ENCODE measurements around the gene PLEKHA7.
"Not testable (repeated sequence)": the region's sequence is repeated elsewhere in the genome, so short reads cannot be mapped to it uniquely, and the experiment has no call there.

PLEKHA7 gene

DNA sequence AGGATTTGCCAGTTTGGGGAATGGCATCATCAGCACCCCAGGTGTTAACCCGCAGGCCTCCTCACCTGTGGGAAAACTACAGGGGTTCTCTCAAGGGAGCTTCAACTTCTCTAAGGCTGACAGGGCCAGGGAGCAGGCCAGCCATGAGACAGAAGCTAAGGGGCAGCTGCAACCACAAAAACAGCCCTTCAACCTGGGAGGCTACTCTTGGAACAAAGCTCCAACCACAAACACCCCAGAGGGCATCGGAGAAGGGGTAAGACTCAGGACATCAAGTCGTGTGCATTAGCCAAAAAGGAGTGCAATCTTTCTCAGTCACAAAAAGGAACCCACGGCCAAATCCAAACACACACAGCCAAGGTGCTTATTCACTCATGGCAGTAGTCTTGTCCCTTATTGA, 103.0 kb downstream of the PLEKHA7 start:
- DNase-seq (ENCODE audit: low read depth in 2 of 2) = no peak

DNA sequence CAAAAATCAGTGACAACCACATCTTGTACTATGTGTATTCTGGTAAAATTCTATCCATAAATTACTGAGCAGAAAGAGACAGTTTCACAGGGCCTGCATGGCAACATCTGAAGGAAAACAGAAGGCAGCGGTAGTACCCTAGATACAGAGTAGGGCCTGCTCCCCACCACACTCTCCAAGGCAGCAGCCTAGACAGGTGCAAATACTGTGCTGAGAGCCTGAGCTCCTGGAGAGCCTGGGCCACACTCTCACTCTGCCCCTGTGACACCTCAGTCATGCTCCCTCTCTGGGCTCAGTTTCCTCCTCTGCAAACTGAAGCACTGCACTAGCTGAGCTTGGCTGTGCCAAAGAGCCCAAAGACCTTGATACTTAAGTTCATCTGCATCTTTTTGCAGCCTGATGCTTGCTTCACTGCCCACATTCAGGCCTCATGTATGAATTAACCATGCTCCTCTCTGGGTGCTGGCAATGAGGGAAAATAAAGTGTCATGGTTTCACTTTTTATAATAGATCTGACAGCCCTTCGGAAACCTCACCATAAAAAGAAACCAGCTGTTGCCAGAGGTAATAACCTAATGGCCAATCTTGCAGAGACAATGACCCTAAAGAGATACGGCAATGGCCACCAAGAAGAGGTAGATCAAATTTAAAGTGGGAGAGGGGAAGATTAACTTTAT, 104.7 kb downstream of the PLEKHA7 start:
- no peak for DNase-seq (ENCODE audit: low read depth in 2 of 2)

DNA sequence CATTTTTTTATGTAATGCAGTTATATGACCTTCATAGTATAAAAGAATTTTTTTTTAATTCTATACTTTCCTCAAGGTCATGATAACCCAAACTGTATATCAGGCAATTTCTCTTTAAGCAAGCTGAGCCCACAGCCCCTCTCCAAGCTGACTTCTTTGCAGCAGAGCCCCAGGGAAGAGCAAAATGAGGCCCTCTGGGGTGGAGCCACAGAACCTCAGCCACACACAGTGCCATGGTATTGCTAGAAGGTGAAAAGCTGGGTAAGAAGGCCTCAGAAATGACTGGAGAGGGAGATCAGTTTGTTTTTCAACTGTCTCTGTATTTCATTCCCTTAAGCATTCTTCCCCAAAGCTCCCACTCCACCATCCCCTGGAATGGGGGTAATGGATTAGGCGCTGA, 108.8 kb downstream of the PLEKHA7 start:
- DNase-seq (ENCODE audit: low read depth in 2 of 2) = no peak

DNA sequence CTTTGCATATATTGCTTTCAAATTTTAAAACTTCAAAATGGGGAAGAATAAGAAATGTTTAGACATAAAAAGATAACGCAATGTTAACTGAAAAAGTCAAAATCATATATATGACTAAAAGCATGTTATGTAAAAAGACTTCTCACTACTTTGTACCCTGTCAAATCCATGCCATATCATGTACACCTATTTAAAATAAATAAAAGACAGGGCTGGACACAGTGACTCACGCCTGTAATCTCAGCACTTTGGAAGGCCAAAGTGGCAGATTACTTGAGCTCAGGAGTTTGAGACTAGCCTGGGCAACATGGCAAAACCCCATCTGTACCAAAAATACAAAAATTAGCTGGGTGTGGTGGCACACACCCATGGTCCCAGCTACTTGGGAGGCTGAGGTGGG, 109.5 kb downstream of the PLEKHA7 start:
- not testable (repeated sequence) for DNase-seq (ENCODE audit: low read depth in 2 of 2)

DNA sequence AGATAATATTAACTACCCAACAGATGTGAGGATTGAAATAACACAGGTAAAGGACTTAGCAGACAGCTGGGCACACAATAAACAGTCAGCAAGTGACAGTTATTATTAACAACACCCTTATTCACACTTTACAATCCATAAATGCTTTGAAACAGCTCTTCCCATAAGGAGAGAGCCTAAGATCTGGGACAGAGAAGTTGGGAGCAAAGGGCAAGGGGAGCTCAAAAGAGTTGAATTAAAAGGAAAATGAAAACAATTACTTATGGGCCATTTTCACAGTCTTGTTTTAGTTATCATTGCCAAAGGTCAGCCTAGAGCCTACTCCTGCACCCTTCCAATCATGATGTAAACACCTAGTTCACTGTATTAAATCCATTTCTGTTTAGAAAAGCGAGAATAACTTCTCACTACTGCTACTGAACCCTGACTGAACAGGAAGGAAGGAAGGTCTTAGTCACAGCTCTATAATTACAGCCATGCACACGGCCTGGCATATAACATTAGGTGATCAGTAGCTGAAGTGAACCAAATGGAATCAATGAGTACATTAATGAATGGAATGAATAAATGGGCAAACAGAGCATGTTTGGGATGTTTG, 111.3 kb downstream of the PLEKHA7 start:
- DNase-seq (ENCODE audit: low read depth in 2 of 2) = no peak

DNA sequence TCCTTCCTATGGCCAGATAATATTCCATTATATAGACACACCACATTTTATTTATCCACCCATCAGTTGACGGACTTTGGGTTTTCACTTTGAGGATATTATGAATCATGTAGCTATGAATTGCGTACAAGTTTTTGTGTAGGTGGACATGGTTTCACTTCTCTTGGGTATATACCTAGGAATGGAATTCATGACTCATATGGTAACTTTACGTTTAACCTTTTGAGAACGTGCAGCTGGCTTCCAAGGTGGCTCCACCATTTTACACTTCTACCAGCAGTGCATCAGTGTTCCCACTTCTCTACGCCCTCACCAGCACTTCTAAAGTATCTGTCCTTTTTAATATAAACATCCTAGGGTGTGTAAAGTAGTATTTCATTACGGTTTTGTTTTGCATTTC, 112.0 kb downstream of the PLEKHA7 start:
- DNase-seq (ENCODE audit: low read depth in 2 of 2) = peak in 1 of 2 donors; percentile 11

DNA sequence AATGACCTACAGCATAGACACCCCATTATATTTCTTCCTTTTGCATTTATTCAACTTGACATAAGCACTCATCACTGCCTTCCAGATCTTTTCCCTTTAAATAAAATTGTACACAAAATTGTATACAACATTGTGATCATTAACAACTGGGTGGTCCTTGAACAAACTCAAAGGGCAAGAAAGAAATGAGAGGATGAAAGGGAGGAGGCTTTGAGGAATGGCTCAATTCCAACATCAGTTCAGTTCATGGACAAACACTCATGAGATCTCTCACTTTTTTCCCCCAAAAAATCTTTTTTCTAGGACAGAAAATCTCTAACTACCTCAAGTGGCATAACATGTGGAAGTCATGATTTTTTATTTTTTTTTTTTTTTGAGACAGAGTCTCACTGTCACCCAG, 113.7 kb downstream of the PLEKHA7 start:
- no peak for DNase-seq (ENCODE audit: low read depth in 2 of 2)

DNA sequence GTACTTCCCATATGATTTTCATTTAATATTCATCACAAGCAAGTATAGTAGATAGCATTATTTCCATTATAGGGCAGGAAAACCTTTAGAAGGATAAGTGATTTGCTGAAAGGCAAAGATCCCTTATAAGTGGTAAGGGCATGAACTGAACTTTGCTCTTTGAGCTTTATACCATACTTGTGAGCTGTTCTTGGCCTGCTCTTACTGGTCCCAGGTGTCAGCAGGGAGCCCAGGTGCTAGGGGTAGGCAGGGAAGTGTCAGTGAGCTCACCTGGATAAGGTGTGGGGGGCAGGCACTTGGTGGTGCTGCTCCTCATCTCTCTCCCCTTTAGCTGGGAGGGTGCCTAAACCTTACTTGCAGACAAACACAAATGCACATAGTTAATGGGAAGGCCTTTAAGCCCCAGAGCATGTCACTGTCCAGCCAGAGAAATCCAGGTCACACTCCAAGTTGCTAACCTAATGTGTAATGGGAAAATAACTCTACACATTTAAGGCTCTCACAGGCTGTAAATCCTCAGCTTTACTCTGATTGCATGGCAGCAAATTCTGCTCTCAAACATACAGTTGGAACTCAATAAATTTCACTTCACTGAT, 114.4 kb downstream of the PLEKHA7 start:
- no peak for DNase-seq (ENCODE audit: low read depth in 2 of 2)

DNA sequence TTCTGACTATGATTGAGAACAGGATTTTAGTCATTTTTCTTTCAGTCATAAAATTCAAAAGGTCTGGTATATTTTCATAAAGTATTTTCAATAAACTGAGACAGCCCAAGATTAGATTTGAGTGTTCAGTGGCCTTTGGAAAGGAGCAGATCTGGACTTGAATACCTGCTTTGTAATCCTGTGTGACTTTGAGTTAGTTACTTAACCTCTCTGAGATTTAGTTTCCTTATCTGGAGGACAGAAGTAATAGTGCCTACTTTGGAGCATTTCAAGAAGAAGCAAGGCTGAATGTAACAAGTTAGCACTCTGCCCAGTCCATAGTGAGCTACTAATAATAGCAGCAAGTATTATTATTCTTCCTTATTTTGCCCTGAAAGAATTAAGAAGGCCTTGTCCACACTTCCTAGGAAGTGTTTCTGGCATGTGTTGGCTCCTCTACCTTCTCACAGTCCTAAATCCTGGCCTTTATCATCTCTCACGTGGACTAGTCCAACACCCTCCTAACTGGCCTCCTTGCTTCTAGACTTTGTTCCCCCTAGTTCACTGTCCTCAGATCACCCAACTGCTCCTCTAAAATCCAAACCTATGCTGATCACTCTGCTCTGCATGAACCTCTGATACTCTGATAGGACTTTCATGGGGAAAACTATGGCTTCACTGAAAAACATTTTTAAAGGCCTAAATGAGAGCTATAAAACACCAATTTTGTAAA, 115.8 kb downstream of the PLEKHA7 start:
- no peak for DNase-seq (ENCODE audit: low read depth in 2 of 2)

DNA sequence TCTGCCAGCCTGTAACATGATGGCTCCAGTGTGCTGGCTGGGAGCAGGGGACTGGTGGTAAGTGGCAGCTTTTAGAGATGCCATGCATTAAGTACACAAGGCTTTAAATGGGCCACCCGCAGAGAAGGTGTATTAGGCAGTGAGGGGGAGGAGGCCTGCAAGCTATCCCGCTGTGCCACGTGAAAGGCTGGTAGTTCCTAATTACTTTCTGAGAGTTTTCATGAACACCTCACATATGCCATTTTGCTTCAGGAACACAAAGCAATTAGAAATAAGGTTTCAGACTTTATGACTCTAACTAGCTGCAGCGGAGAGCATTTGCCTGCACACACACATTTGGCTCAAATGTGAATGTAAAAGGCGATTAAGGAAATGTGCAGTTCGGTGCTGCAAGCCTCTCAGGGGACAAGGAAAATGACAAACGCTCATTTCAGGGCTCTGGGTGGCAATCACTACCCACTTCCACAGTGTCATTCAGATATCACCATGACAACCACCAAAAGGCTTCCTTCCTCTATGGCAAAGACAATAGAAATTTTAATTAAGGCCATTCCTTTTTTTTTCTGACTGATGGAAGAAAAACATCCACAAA, 116.6 kb downstream of the PLEKHA7 start:
- no peak for DNase-seq (ENCODE audit: low read depth in 2 of 2)

DNA sequence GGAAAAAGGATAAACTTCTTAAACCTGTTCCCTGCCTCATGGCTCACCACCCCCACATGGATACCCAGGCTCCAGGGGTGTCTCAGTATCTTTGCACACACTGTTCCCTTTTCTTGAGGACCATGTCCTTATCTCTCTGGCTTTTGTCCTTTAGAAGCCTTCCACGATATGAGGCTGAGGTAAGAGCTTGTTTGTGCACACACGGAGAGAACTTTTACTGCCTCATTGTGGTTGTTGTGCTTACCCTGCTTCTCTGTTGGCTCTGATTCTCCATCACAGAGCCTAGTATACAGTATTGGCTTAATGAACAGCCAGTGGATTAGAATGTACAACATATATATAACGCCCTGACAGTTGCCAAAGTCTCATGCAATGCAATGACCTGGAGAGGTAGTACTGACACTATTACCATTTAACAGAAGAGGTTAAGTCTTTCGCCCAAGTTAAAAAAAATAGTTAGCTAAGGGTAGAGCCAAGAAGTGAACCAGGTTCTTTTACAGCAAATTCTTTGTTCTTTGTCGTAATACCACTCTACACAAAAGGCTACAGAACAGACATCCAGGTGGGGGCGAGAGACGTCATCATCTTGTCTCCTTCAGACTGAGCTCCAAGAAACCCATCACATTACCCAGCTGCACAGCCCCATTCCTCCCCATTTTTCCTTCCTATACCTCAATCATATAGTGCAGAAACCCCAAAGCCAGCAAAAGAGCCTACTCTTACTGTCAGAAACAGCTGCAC, 117.3 kb downstream of the PLEKHA7 start:
- DNase-seq (ENCODE audit: low read depth in 2 of 2) = no peak

DNA sequence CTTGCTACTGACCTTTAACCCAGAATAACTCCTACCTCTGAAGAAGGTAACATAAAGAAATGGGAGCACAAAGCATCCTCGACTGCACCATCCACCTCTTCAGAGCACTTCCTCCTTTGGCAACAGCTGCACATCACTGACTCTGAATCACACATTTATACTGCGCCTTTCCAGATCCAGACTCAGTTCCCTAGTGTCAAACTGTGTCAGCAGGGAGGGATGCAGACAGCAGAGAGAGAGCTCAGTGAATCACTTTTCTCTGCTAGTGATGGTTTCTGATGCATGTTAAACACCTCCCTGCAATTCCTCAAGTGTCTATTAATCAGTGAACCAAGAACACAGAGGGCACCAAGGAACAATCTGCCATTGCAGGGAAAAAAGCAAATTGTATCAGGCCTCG, 118.9 kb downstream of the PLEKHA7 start:
- DNase-seq (ENCODE audit: low read depth in 2 of 2) = no peak

DNA sequence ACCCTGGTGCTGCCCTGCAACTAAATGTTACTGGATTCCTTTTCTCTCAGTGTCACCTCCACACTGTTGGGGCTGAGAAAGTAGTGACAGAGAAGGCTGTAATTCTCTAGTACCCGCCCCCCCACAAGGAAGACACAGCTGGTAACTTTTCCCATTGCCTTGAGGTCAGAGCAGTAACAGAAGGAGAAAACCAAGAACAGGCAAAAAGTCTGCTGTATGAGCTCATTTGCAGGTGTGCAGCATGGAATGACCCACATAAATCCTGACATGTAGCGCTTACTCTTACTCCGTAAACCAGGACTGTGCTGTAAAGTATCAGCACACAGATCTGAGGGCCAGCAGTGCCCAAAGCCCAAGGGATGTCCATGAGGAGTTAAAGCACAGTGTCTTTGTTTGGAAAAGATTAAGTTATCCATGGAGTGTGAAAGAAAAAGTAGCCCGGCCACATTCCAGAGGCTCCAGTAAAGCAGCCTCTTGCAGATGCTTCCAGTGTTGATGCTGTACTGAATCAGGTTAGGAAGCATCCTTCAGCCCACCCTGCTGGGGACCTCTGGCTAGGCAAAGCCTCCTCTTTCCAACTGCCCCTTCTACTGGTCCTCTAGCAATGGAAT, 120.7 kb downstream of the PLEKHA7 start:
- no peak for DNase-seq (ENCODE audit: low read depth in 2 of 2)

DNA sequence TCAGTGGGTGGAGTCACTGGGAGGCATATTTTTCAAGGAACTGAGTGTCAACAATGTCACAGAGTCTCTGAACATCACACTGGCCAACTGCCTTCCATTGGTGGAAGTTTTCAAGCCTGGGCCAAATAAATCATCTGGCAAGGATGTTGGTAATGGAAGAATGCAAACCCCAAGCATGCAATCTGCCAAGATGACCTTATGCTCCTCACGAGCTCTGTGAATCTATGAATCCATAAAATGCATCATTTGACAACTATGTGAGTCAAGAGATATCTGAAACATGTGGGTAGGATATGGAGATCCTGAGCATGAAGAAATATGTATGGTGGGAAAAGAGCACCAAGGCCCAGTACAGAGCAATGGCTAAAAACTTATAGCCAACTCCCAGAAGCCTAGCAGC, 122.2 kb downstream of the PLEKHA7 start:
- DNase-seq (ENCODE audit: low read depth in 2 of 2) = no peak

DNA sequence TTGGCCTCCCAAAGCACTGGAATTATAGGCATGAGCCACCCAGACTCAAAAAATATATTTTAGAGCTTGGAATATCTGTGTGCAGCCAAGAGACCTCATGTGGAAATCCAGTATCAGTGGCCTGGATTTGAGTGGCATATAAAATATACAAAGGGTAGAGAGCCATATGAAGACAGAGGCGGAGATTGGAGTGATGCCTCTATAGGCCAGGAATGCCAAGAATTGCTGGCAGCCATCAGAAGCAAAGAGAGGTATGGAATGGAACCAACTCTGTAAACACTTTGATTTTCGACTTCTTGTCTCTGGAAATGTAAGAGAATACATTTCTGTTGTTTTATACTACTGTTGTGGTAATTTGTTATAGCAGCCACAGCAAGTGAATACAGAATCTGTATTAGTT, 123.0 kb downstream of the PLEKHA7 start:
- DNase-seq (ENCODE audit: low read depth in 2 of 2) = no peak

DNA sequence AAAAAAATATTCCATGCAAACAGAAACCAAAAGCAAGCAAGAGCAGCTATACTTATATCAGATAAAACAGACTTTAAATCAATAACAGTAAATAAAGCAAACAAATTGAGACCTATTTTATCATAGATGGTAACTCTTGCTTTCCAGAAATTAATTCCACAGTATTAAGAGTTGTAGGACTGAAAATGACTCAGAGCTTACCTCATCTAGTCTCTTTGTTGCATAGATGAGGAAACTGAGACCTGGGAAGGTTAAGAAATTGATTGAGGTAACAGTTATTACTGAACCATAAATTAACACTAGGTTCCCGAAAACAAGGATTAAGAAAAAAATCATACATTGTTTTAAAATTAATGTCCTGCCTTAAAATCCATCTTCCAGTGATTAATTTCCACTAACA, 123.8 kb downstream of the PLEKHA7 start:
- no peak for DNase-seq (ENCODE audit: low read depth in 2 of 2)

DNA sequence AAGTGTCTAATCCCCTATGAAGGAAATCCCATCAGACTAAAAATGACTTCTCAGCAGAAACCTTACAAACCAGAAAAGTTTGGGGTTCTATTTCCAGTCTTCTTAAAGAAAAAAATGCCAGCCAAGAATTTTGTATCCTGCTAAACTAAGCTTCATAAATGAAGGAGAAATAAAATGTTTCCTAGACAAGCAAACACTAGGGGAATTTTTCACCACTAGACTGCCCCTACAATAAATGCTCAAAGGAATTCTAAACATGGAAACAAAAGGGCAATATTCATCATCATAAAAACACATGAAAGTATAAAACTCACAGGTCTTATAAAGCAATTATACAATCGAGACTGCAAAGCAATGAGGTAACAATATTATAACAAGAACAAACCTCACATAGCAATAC, 124.3 kb downstream of the PLEKHA7 start:
- no peak for DNase-seq (ENCODE audit: low read depth in 2 of 2)

DNA sequence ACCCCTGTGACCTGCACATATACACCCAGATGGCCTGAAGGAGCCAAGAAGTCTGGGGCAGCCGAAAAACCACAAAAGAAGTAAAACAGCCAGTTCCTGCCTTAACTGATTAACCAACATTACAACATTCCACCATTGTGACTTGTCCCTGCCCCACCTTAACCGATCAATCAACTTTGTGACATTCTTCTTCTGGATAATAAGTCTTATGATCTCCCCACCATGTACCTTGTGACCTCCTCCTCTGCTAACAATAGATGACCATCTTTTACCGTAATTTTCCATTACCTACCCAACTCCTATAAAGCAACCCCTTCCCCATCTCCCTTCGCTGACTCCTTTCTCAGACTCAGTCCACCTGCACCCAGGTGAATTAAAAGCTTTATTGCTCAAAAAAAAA, 125.2 kb downstream of the PLEKHA7 start:
- not testable (repeated sequence) for DNase-seq (ENCODE audit: low read depth in 2 of 2)

DNA sequence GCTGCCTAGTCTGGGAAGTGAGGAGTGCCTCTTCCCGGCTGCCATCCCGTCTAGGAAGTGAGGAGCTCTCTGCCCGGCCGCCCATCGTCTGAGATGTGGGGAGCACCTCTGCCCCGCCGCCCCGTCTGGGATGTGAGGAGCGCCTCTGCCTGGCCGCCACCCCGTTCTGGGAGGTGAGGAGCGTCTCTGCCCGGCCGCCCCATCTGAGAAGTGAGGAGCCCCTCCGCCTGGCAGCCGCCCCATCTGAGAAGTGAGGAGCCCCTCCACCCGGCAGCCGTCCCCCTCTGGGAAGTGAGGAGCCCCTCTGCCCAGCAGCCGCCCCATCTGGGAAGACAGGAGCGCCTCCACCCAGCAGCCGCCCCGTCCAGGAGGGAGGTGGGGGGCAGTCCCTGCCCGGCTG, 126.3 kb downstream of the PLEKHA7 start:
- DNase-seq (ENCODE audit: low read depth in 2 of 2) = not testable (repeated sequence)

DNA sequence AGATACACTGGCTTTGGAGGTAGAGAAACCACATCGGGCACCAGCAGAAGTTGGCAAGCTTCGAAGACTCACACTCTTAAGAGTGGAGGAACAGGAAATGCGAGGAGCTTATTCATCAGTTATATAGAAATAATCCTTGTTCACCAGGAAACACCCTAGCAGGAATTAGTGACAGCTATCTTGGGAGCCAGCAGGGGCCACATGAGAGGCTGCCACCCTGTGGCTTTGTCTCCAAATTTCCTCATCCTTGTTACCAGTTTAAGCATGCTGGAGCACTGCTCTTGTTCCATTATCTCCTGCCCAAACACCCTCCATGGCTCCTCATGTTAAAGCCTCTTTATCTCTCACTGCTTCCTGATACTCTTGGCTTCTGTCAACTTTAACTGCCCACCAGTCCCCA, 131.0 kb downstream of the PLEKHA7 start:
- no peak for DNase-seq (ENCODE audit: low read depth in 2 of 2)

DNA sequence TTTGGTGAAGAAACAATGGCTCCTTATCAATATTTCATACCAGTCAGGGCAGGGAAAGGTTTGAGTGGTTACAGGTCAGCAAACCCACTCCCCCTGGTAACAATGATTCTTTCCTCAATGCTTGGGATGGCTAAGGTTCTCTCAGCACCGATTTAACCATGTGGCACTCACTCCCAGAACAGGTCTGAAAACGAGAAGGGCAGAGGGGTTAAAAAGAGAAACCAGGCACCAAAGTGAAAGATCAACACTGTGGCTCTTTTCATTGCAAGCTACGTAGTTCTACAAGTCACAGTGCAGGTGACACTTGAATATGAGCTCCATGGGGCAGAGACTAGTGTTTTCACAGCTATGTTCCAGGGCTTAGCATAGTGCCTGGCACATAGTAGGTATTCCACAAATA, 132.4 kb downstream of the PLEKHA7 start:
- no peak for DNase-seq (ENCODE audit: low read depth in 2 of 2)
